ENCODE data around the gene TLR6. TPM values are rescaled to one million over a fixed set of nuclear protein-coding genes. Genes with fewer than 3 reads are reported as not detected.
"Not testable (repeated sequence)": the region's sequence is repeated elsewhere in the genome, so short reads cannot be mapped to it uniquely, and the experiment has no call there.

The TLR6 gene
- total RNA-seq, 6 donors from 2014 or later = 3.2 to 10.4 (median 5.8) TPM

- peak; percentile 76 to 77 for ATAC-seq (ENCODE audit: low FRiP score in 2 of 2)
- H3K27ac ChIP-seq = no peak within 1 kb of the TSS
- peak in 1 of 2 donors; percentile 46 for DNase-seq
- no peaks in the 10 kb centered on the region for H3K27me3 ChIP-seq
- peaks cover 0 to 4% (median 0%) of the 10 kb centered on the region in 4 donors for H3K4me1 ChIP-seq
- no peak within 1 kb of the TSS for H3K4me3 ChIP-seq
- WGBS, 2 donors = 38% methylated on average over 12 of the region's 12 CpGs
- TF ChIP-seq CTCF (IDR thresholded peaks at IDR 0.05) (peak in 5 of 6 experiments; percentile 45 to 64 (median 52)), POLR2A (IDR thresholded peaks at IDR 0.05) (no peak)
- H3K36me3 ChIP-seq = no peaks in the 10 kb centered on the region
- no peaks in the 10 kb centered on the region for H3K9me3 ChIP-seq
Measured at GRCh38 chr4:38782452-38783108, 74.0 kb downstream of the TLR6 start, which contains the start of gene TLR10. TSS of gene TLR10 (minus strand) at chr4:38782990. CDS start at chr4:38775590, 7,400 bp downstream.

- DNase-seq (no peak), ATAC-seq (ENCODE audit: low FRiP score in 2 of 2) (no peak)
- H3K27me3 ChIP-seq = no peaks in the 10 kb centered on the region
- WGBS, 2 donors = 91 to 96% methylated on average over 4 of the region's 4 CpGs
- TF ChIP-seq POLR2AphosphoS5 (IDR thresholded peaks at IDR 0.05) = no peak
- TF ChIP-seq EP300 (IDR thresholded peaks at IDR 0.05) = no peak
- no peak for TF ChIP-seq POLR2A (IDR thresholded peaks at IDR 0.05)
- no peak for TF ChIP-seq CTCF (IDR thresholded peaks at IDR 0.05)
- no peaks in the 10 kb centered on the region for H3K9me3 ChIP-seq
- no peak overlapping the region for H3K4me3 ChIP-seq
- peaks cover 0 to 4% (median 0%) of the 10 kb centered on the region in 4 donors for H3K4me1 ChIP-seq
- no peak overlapping the region for H3K27ac ChIP-seq
- H3K36me3 ChIP-seq = no peaks in the 10 kb centered on the region
Measured at GRCh38 chr4:38781854-38782261, 74.8 kb downstream of the TLR6 start.

GRCh38 chr4:38780833-38781484, 75.7 kb downstream of the TLR6 start:
- H3K27me3 ChIP-seq = no peaks in the 10 kb centered on the region
- H3K4me1 ChIP-seq = peaks cover 0 to 4% (median 0%) of the 10 kb centered on the region in 4 donors
- 87 to 89% methylated on average over 4 of the region's 4 CpGs for WGBS, 2 donors
- H3K9me3 ChIP-seq = no peaks in the 10 kb centered on the region
- no peak for ATAC-seq (ENCODE audit: low FRiP score in 2 of 2)
- H3K36me3 ChIP-seq = no peaks in the 10 kb centered on the region
- H3K27ac ChIP-seq = no peak overlapping the region
- DNase-seq = no peak
- TF ChIP-seq POLR2AphosphoS5 (IDR thresholded peaks at IDR 0.05) = no peak
- TF ChIP-seq CTCF (IDR thresholded peaks at IDR 0.05) = no peak
- TF ChIP-seq EP300 (IDR thresholded peaks at IDR 0.05) = no peak
- TF ChIP-seq POLR2A (IDR thresholded peaks at IDR 0.05) = no peak
- no peak overlapping the region for H3K4me3 ChIP-seq

GRCh38 chr4:38779790-38780189, 76.8 kb downstream of the TLR6 start:
- no peak for DNase-seq
- Histone ChIP-seq H3K4me1 (peaks cover 0 to 4% (median 0%) of the 10 kb centered on the region in 4 donors), H3K9me3 (no peaks in the 10 kb centered on the region), H3K27ac (no peak overlapping the region), H3K27me3 (no peaks in the 10 kb centered on the region), H3K4me3 (no peak overlapping the region), H3K36me3 (no peaks in the 10 kb centered on the region)
- WGBS, 2 donors = 84 to 86% methylated on average over 5 of the region's 5 CpGs
- no peak for TF ChIP-seq POLR2AphosphoS5 (IDR thresholded peaks at IDR 0.05)
- no peak for TF ChIP-seq POLR2A (IDR thresholded peaks at IDR 0.05)
- TF ChIP-seq CTCF (IDR thresholded peaks at IDR 0.05) = no peak
- TF ChIP-seq EP300 (IDR thresholded peaks at IDR 0.05) = no peak
- no peak for ATAC-seq (ENCODE audit: low FRiP score in 2 of 2)

GRCh38 chr4:38777925-38778324, 78.7 kb downstream of the TLR6 start:
- not testable (repeated sequence) for H3K27ac ChIP-seq; ATAC-seq (ENCODE audit: low FRiP score in 2 of 2); H3K9me3 ChIP-seq; H3K27me3 ChIP-seq; H3K36me3 ChIP-seq; H3K4me3 ChIP-seq; DNase-seq; H3K4me1 ChIP-seq
- 88 to 89% methylated on average over 2 of the region's 2 CpGs for WGBS, 2 donors
